A549 (cell line): ENCODE results near the gene RAB3IL1. TPM values are rescaled to one million over a fixed set of nuclear protein-coding genes. Genes with fewer than 3 reads are reported as not detected.

Experiments
- ATAC-seq, 2 experiments: fragments of 200-7000 bp in 1 of 2; fragments of >200 bp in 1 of 2; cut with Nextera tagmentation in 1 of 2; cut with Tn5 transposase in 1 of 2; 3 replicates each; pipeline versions ENCODE4 v1.8.0 to v1.9.1; 2018 to 2020; ENCODE audit warnings: mild to moderate bottlenecking in 1 of 2, moderate library complexity in 1 of 2
- CTCF ChIA-PET: fragments of 300-600 bp; sonication (Branson Sonifier 250); formaldehyde crosslinking; extraction: SDS; loops from one replicate; lab custom pipeline; 2021; ENCODE audit warnings: antibody characterized with exemption, inconsistent platforms; lab: Yijun Ruan, JAX
- POLR2A ChIA-PET: fragments of 350-600 bp; formaldehyde crosslinking; extraction: SDS; loops from one replicate; lab custom pipeline; 2021; ENCODE audit warnings: antibody characterized with exemption, inconsistent platforms; lab: Yijun Ruan, JAX
- DNase-seq, 2 experiments: peaks; one replicate each; pipeline versions ENCODE4 v3.0.0 to v3.0.0-alpha.2; 2011 to 2016; ENCODE audit warnings: low read depth in 1 of 2, low spot score in 1 of 2
- FAIRE-seq: peaks from 2 replicates; lab custom pipeline; 2011; peaks lifted over from hg19 to GRCh38; lab: Jason Lieb, UNC
- H3K27ac ChIP-seq, 2 experiments: fragments of >200 bp; sonication (Bioruptor Twin); formaldehyde crosslinking; 3 replicates each; pipeline ENCODE4 v1.5.1; 2016 to 2017
- H3K4me1 ChIP-seq: fragments of >200 bp; sonication (Bioruptor Twin); formaldehyde crosslinking; 3 replicates; pipeline ENCODE4 v1.6.1; 2016
- H3K4me2 ChIP-seq: fragments of >200 bp; sonication (Bioruptor Twin); formaldehyde crosslinking; 3 replicates; pipeline ENCODE4 v1.6.1; 2016
- H3K4me3 ChIP-seq: fragments of >200 bp; sonication (Bioruptor Twin); formaldehyde crosslinking; 3 replicates; pipeline ENCODE4 v1.5.1; 2016
- H3K9me3 ChIP-seq: fragments of >200 bp; sonication (Bioruptor Twin); formaldehyde crosslinking; 3 replicates; pipeline ENCODE4 v1.6.1; 2016
- CEBPB ChIP-seq, 2 experiments: fragments of >200 bp in 1 of 2; sonication (Bioruptor Twin) in 1 of 2; formaldehyde crosslinking in 1 of 2; IDR thresholded peaks; 2 replicates each; pipeline ENCODE4 v1.6.1; 2012 to 2016
- CHD2 ChIP-seq: fragments of 150-350 bp; IDR thresholded peaks from 2 replicates; pipeline ENCODE4 v1.6.1; 2014; ENCODE audit warnings: low read length; ENCODE audit not compliant: partially characterized antibody
- EHMT2 ChIP-seq: fragments of 200-600 bp; sonication (generic); IDR thresholded peaks from 2 replicates; pipeline ENCODE4 v1.6.1; 2016; ENCODE audit warnings: antibody characterized with exemption, low read depth, mild to moderate bottlenecking, moderate library complexity
- EP300 ChIP-seq, 2 experiments: fragments of >200 bp; sonication (Bioruptor Twin); formaldehyde crosslinking; IDR thresholded peaks; 2 replicates in 1 of 2; 3 replicates in 1 of 2; pipeline ENCODE4 v1.6.1; 2016 to 2017
- ESRRA ChIP-seq: fragments of 150-350 bp; IDR thresholded peaks from 2 replicates; pipeline ENCODE4 v1.6.1; 2014; ENCODE audit warnings: mild to moderate bottlenecking, low read length, borderline replicate concordance
- FOSB ChIP-seq: fragments of 250-450 bp; sonication (Bioruptor Pico); IDR thresholded peaks from 2 replicates; pipeline ENCODE4 v1.5.0; 2020; ENCODE audit warnings: mild to moderate bottlenecking, moderate library complexity
- FOSL2 ChIP-seq, 2 experiments: fragments of 450-650 bp in 1 of 2; fragments of >200 bp in 1 of 2; sonication (Bioruptor Twin) in 1 of 2; formaldehyde crosslinking; IDR thresholded peaks; 2 replicates each; pipeline versions ENCODE4 v1.5.0 to v1.6.1; 2016 to 2020; ENCODE audit warnings: mild to moderate bottlenecking in 1 of 2, moderate library complexity in 1 of 2
- FOXS1 ChIP-seq: fragments of 250-450 bp; sonication (Bioruptor Pico); IDR thresholded peaks from 2 replicates; pipeline ENCODE4 v1.5.0; 2020; ENCODE audit warnings: mild to moderate bottlenecking, moderate library complexity
- HDAC2 ChIP-seq: fragments of 200-600 bp; sonication (generic); IDR thresholded peaks from 2 replicates; pipeline ENCODE4 v1.6.1; 2016
- HOXA7 ChIP-seq: fragments of 250-450 bp; sonication (Bioruptor Pico); IDR thresholded peaks from 2 replicates; pipeline ENCODE4 v1.5.0; 2020; ENCODE audit warnings: mild to moderate bottlenecking, moderate library complexity
- JUN ChIP-seq, 2 experiments: fragments of >200 bp; sonication (Bioruptor Twin); formaldehyde crosslinking; IDR thresholded peaks; 2 replicates in 1 of 2; 3 replicates in 1 of 2; pipeline ENCODE4 v1.6.1; 2016 to 2017
- KDM5A ChIP-seq: fragments of 200-600 bp; sonication (generic); IDR thresholded peaks from 2 replicates; pipeline ENCODE4 v1.6.1; 2016; ENCODE audit warnings: antibody characterized with exemption, mild to moderate bottlenecking
- MYC ChIP-seq: IDR thresholded peaks from 2 replicates; pipeline ENCODE4 v1.6.1; 2012; ENCODE audit warnings: mild to moderate bottlenecking, inconsistent platforms, low read length, improper control_type of control experiment, borderline replicate concordance
- NFE2L2 ChIP-seq: fragments of 150-350 bp; conservative IDR thresholded peaks from 2 replicates; pipeline ENCODE4 v1.6.1; 2014; ENCODE audit warnings: low read length
- NPAS2 ChIP-seq: fragments of 250-450 bp; sonication (Bioruptor Pico); IDR thresholded peaks from 2 replicates; pipeline ENCODE4 v1.8.0; 2022; ENCODE audit warnings: mild to moderate bottlenecking, moderate library complexity, borderline replicate concordance
- POLR2A ChIP-seq: IDR thresholded peaks from 2 replicates; pipeline ENCODE4 v1.6.1; 2012; ENCODE audit warnings: mild to moderate bottlenecking, low read length
- RAD21 ChIP-seq, 2 experiments: fragments of >200 bp in 1 of 2; sonication (Bioruptor Twin) in 1 of 2; formaldehyde crosslinking in 1 of 2; IDR thresholded peaks in 1 of 2; conservative IDR thresholded peaks in 1 of 2; 2 replicates in 1 of 2; 3 replicates in 1 of 2; pipeline ENCODE4 v1.6.1; 2012 to 2018; ENCODE audit warnings: inconsistent platforms in 1 of 2
- RNF2 ChIP-seq: fragments of 200-600 bp; sonication (generic); IDR thresholded peaks from 2 replicates; pipeline ENCODE4 v1.6.1; 2016; ENCODE audit warnings: low read depth, mild to moderate bottlenecking, antibody characterized with exemption, moderate library complexity, borderline replicate concordance
- SREBF2 ChIP-seq: fragments of 450-650 bp; IDR thresholded peaks from 2 replicates; pipeline ENCODE4 v1.6.1; 2014; ENCODE audit warnings: mild to moderate bottlenecking, moderate library complexity
- TFCP2L1 ChIP-seq: fragments of 250-450 bp; sonication (Bioruptor Pico); IDR thresholded peaks from 2 replicates; pipeline ENCODE4 v1.5.0; 2021; ENCODE audit warnings: mild to moderate bottlenecking
- TP53 ChIP-seq: fragments of 250-450 bp; sonication (Bioruptor Pico); IDR thresholded peaks from 2 replicates; pipeline ENCODE4 v1.5.0; 2021; ENCODE audit warnings: mild to moderate bottlenecking, moderate library complexity
- ZFP36 ChIP-seq: fragments of 450-650 bp; IDR thresholded peaks from 2 replicates; pipeline ENCODE4 v1.6.1; 2014; ENCODE audit warnings: borderline replicate concordance; ENCODE audit not compliant: partially characterized antibody
- ZNF302 ChIP-seq: fragments of 250-450 bp; sonication (Bioruptor Pico); IDR thresholded peaks from 2 replicates; pipeline ENCODE4 v1.9.0; 2021; ENCODE audit warnings: inconsistent platforms, mild to moderate bottlenecking, moderate library complexity
- WGBS: methylation state at CpG from one replicate; pipeline ENCODE4 v1.1.6; 2017; ENCODE audit errors: missing lambda C conversion rate; 5-methylcytosine and 5-hydroxymethylcytosine counted together
- polyA plus RNA-seq, 4 experiments: library from polyadenylated mRNA; depleted of rRNA in 3 of 4; stranded (reverse); fragments of >200 nt; fragmentation: RNase III in 1 of 4; extraction: RNeasy Plus Mini Kit Qiagen cat#74134 plus additional on column Dnase treatment in 1 of 4; gene quantifications; 2 replicates in 3 of 4; 3 replicates in 1 of 4; pipeline ENCODE4 v1.2.3, GENCODE V29; 2011 to 2017
- TF ChIP-seq, protein P1 (sequence below): fragments of 250-450 bp; sonication (Bioruptor Pico); IDR thresholded peaks from 2 replicates; pipeline ENCODE4 v1.5.0; 2021; ENCODE audit warnings: mild to moderate bottlenecking, moderate library complexity, borderline replicate concordance
- TF ChIP-seq, protein P2 (sequence below): fragments of 250-450 bp; sonication (Bioruptor Pico); IDR thresholded peaks from 2 replicates; pipeline ENCODE4 v1.5.0; 2020; ENCODE audit warnings: low read depth, mild to moderate bottlenecking, moderate library complexity
- TF ChIP-seq, protein P3 (sequence below): fragments of >200 bp; sonication (Bioruptor Twin); formaldehyde crosslinking; IDR thresholded peaks from 3 replicates; pipeline ENCODE4 v1.5.1; 2016

RAB3IL1 gene
- polyA plus RNA-seq, 2 of the 4 experiments (the other 2 are of a cell fraction) = 5.8 to 6.2 TPM

DNA sequence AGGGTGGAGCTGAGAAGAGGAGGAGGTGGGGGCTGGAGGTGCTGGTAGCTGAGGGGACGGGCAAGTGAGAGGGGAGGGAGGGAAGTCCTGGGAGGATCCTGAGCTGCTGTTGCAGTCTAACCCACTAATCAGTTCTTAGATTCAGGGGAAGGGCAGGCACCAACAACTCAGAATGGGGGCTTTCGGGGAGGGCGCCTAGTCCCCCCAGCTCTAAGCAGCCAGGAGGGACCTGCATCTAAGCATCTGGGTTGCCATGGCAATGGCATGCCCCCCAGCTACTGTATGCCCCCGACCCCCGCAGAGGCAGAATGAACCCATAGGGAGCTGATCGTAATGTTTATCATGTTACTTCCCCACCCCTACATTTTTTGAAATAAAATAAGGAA lies 50.4 kb downstream of the RAB3IL1 start (continued):
- TF ChIP-seq, protein P1, sequence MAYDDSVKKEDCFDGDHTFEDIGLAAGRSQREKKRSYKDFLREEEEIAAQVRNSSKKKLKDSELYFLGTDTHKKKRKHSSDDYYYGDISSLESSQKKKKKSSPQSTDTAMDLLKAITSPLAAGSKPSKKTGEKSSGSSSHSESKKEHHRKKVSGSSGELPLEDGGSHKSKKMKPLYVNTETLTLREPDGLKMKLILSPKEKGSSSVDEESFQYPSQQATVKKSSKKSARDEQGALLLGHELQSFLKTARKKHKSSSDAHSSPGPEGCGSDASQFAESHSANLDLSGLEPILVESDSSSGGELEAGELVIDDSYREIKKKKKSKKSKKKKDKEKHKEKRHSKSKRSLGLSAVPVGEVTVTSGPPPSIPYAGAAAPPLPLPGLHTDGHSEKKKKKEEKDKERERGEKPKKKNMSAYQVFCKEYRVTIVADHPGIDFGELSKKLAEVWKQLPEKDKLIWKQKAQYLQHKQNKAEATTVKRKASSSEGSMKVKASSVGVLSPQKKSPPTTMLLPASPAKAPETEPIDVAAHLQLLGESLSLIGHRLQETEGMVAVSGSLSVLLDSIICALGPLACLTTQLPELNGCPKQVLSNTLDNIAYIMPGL (CRISPR knock-in tag) = no peak
- no peak for TF ChIP-seq CEBPB (IDR thresholded peaks at IDR 0.05)
- TF ChIP-seq, all 56 proteins: peak for 0

DNA sequence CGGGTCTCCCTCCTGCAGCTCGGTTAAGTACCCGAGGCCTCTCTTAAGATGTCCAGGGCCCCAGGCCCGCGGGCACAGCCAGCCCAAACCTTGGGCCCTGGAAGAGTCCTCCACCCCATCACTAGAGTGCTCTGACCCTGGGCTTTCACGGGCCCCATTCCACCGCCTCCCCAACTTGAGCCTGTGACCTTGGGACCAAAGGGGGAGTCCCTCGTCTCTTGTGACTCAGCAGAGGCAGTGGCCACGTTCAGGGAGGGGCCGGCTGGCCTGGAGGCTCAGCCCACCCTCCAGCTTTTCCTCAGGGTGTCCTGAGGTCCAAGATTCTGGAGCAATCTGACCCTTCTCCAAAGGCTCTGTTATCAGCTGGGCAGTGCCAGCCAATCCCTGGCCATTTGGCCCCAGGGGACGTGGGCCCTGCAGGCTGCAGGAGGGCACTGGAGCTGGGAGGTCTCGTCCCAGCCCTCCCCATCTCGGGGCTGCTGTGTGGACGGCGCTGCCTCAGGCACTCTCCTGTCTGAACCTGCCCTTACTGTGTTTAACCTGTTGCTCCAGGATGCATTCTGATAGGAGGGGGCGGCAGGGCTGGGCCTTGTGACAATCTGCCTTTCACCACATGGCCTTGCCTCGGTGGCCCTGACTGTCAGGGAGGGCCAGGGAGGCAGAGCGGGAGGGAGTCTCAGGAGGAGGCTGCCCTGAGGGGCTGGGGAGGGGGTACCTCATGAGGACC lies 51.0 kb downstream of the RAB3IL1 start:
- FAIRE-seq (no peak), ATAC-seq (no peak), DNase-seq (no peak)
- TF ChIP-seq NPAS2 (CRISPR knock-in tag) (no peak), SREBF2 (no peak), FOSB (CRISPR knock-in tag) (no peak), FOSL2 (IDR thresholded peaks at IDR 0.05) (no peak), FOSL2 (CRISPR knock-in tag; IDR thresholded peaks at IDR 0.05) (no peak), FOXS1 (no peak), NFE2L2 (no peak), KDM5A (no peak), CHD2 (no peak), POLR2A (no peak), RAD21 (conservative IDR thresholded peaks at IDR 0.05 in 1 of 2, IDR thresholded peaks at IDR 0.05 in 1 of 2) (no peak), TFCP2L1 (CRISPR knock-in tag) (no peak), JUN (IDR thresholded peaks at IDR 0.05) (no peak), RNF2 (no peak)
- TF ChIP-seq, protein P2, sequence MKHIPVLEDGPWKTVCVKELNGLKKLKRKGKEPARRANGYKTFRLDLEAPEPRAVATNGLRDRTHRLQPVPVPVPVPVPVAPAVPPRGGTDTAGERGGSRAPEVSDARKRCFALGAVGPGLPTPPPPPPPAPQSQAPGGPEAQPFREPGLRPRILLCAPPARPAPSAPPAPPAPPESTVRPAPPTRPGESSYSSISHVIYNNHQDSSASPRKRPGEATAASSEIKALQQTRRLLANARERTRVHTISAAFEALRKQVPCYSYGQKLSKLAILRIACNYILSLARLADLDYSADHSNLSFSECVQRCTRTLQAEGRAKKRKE (CRISPR knock-in tag) = no peak
- H3K27ac ChIP-seq = 0 out of 6 replicates have a peak overlapping the region, but pooled peaks of 1 of the 2 experiments have one; percentile 28
- H3K4me3 ChIP-seq = no peak overlapping the region
- ChIA-PET CTCF (interaction anchor here (1.1 to 12.8 kb wide), 8 partner anchors 20 to 242 kb away, joined by 3 to 124 read pairs (median 8); partner anchors contain the start of genes FADS2 and FADS3), POLR2A (interaction anchor here (0.5 kb wide), 1 partner anchor 65 kb away, joined by 5 read pairs; no protein-coding TSS in a partner anchor)
- H3K4me2 ChIP-seq = no peak overlapping the region
- 83% methylated on average over 11 of the region's 18 CpGs for WGBS
- H3K9me3 ChIP-seq = no peaks in the 10 kb centered on the region
- peaks cover 14% of the 10 kb centered on the region for H3K4me1 ChIP-seq

DNA sequence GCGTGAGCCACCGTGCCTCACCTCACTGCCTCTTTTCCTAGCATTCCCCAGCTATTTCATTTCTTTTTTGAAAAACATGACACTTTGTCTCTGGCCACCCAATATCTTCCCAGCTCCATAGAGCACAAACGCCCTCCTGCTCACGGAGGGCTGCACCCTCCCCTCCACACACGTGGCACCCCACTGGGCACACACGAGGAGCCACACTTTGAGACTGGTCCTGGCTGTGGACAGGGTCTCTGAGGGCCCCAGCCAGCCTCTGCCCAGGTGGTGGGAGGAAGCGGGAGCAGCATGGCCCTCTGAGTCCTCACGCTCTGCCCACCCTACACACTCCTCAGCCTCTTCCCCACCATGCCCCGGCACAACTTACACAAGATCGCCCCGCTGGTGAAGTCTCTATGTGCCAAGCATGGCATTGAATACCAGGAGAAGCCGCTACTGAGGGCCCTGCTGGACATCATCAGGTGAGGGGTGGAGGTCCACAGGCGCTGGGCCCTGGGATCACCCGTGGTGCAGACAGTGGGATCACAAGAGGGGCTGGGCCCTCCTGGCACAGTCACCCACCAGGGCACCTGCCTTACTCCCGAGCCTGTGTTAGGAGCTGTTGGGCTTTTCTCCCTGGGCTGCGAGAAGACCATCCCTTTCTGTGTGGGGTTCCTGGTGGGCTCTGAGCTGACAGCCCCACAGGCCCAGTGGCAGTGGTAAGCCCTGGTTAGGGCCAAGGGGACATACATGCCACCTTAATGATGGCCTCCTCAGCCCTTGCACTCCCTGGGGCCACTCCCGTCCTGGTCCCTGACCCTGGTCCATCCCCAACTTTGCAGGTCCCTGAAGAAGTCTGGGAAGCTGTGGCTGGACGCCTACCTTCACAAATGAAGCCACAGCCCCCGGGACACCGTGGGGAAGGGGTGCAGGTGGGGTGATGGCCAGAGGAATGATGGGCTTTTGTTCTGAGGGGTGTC lies 52.3 kb downstream of the RAB3IL1 start:
- Histone ChIP-seq H3K4me2 (no peak overlapping the region), H3K27ac (no peak overlapping the region), H3K4me1 (peaks cover 7% of the 10 kb centered on the region), H3K4me3 (no peak overlapping the region), H3K9me3 (no peaks in the 10 kb centered on the region)
- no peak for TF ChIP-seq NPAS2 (CRISPR knock-in tag)
- no peak for TF ChIP-seq JUN (IDR thresholded peaks at IDR 0.05)
- TF ChIP-seq ESRRA = no peak
- TF ChIP-seq EP300 (IDR thresholded peaks at IDR 0.05) = no peak
- TF ChIP-seq, protein P3, sequence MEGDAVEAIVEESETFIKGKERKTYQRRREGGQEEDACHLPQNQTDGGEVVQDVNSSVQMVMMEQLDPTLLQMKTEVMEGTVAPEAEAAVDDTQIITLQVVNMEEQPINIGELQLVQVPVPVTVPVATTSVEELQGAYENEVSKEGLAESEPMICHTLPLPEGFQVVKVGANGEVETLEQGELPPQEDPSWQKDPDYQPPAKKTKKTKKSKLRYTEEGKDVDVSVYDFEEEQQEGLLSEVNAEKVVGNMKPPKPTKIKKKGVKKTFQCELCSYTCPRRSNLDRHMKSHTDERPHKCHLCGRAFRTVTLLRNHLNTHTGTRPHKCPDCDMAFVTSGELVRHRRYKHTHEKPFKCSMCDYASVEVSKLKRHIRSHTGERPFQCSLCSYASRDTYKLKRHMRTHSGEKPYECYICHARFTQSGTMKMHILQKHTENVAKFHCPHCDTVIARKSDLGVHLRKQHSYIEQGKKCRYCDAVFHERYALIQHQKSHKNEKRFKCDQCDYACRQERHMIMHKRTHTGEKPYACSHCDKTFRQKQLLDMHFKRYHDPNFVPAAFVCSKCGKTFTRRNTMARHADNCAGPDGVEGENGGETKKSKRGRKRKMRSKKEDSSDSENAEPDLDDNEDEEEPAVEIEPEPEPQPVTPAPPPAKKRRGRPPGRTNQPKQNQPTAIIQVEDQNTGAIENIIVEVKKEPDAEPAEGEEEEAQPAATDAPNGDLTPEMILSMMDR = no peak
- no peak for TF ChIP-seq FOSB (CRISPR knock-in tag)
- TF ChIP-seq TP53 (CRISPR knock-in tag) = no peak
- no peak for TF ChIP-seq MYC
- TF ChIP-seq CEBPB (IDR thresholded peaks at IDR 0.05) = no peak
- TF ChIP-seq, protein P2 (CRISPR knock-in tag) = no peak
- TF ChIP-seq HDAC2 = no peak
- no peak for TF ChIP-seq KDM5A
- no peak for TF ChIP-seq ZNF302 (CRISPR knock-in tag)
- TF ChIP-seq ZFP36 = no peak
- no peak for TF ChIP-seq HOXA7 (CRISPR knock-in tag)
- TF ChIP-seq EHMT2 = no peak
- ATAC-seq (no peak), DNase-seq (no peak), FAIRE-seq (no peak)
- CTCF ChIA-PET = interaction anchor here (1.1 to 12.8 kb wide), 5 partner anchors 9 to 243 kb away, joined by 3 to 124 read pairs (median 7); partner anchors contain the start of gene FADS3
- 88% methylated on average over 19 of the region's 20 CpGs for WGBS
- POLR2A ChIA-PET = no interaction called here
